Liver (tissue), 9 donors: ENCODE results near the gene PRKN. TPM values are rescaled to one million over a fixed set of nuclear protein-coding genes. Genes with fewer than 3 reads are reported as not detected.

Experiments
- DNase-seq: peaks from one replicate; pipeline ENCODE4 v3.0.0-alpha.2; 2017; ENCODE audit warnings: low spot score
- H3K27ac ChIP-seq, 2 donors: one replicate each; pipeline ENCODE4 v1.7.0; 2013; ENCODE audit warnings: inconsistent platforms in 2 of 2, low read length in 2 of 2, control low read depth in 1 of 2, low read depth in 1 of 2, mild to moderate bottlenecking in 1 of 2
- H3K27me3 ChIP-seq, 4 donors: one replicate each; pipeline versions ENCODE4 v1.6.1 to v1.7.0; 2013; ENCODE audit warnings: low read length in 3 of 4, inconsistent platforms in 1 of 4, mild to moderate bottlenecking in 1 of 4, moderate library complexity in 1 of 4; ENCODE audit not compliant: control insufficient read depth in 4 of 4, insufficient read depth in 4 of 4
- H3K36me3 ChIP-seq, 4 donors: one replicate each; pipeline versions ENCODE4 v1.6.1 to v1.7.0; 2013; ENCODE audit warnings: low read length in 3 of 4, mild to moderate bottlenecking in 3 of 4, low read depth in 1 of 4, moderate library complexity in 1 of 4; ENCODE audit not compliant: control insufficient read depth in 4 of 4, insufficient read depth in 3 of 4
- H3K4me1 ChIP-seq, 4 donors: one replicate each; pipeline versions ENCODE4 v1.6.1 to v1.7.0; 2013; ENCODE audit warnings: low read length in 3 of 4, mild to moderate bottlenecking in 3 of 4, moderate library complexity in 1 of 4; ENCODE audit not compliant: control insufficient read depth in 4 of 4, insufficient read depth in 4 of 4
- H3K4me3 ChIP-seq, 3 donors: one replicate each; pipeline versions ENCODE4 v1.6.1 to v1.7.0; 2013; ENCODE audit warnings: low read length in 3 of 3, control low read depth in 1 of 3, low read depth in 1 of 3, mild to moderate bottlenecking in 1 of 3
- H3K9ac ChIP-seq, 2 donors: one replicate each; pipeline ENCODE4 v1.7.0; 2013; ENCODE audit warnings: low read length in 2 of 2, mild to moderate bottlenecking in 2 of 2, moderate library complexity in 2 of 2, control low read depth in 1 of 2, low read depth in 1 of 2
- H3K9me3 ChIP-seq, 4 donors: one replicate each; pipeline versions ENCODE4 v1.6.1 to v1.7.0; 2013; ENCODE audit warnings: low read length in 3 of 4; ENCODE audit not compliant: control insufficient read depth in 4 of 4
- ATF3 ChIP-seq: IDR thresholded peaks from 2 replicates; pipeline ENCODE4 v1.6.1; 2016; ENCODE audit warnings: antibody characterized with exemption
- EGR1 ChIP-seq, 2 donors: IDR thresholded peaks; 2 replicates each; pipeline ENCODE4 v1.6.1; 2016 to 2018; ENCODE audit warnings: antibody characterized with exemption in 2 of 2, low read depth in 2 of 2
- HNF4A ChIP-seq, 2 donors: conservative IDR thresholded peaks; 2 replicates each; pipeline ENCODE4 v1.6.1; 2016; ENCODE audit warnings: antibody characterized with exemption in 2 of 2, mild to moderate bottlenecking in 2 of 2
- HNF4G ChIP-seq: IDR thresholded peaks from 2 replicates; pipeline ENCODE4 v1.6.1; 2016; ENCODE audit warnings: antibody characterized with exemption
- JUND ChIP-seq, 2 donors: IDR thresholded peaks; 2 replicates each; pipeline ENCODE4 v1.6.1; 2016; ENCODE audit warnings: antibody characterized with exemption in 2 of 2
- MAX ChIP-seq: IDR thresholded peaks from 2 replicates; pipeline ENCODE4 v1.6.1; 2016; ENCODE audit warnings: antibody characterized with exemption
- NR2F2 ChIP-seq: IDR thresholded peaks from 2 replicates; pipeline ENCODE4 v1.6.1; 2016; ENCODE audit warnings: antibody characterized with exemption
- REST ChIP-seq: IDR thresholded peaks from 2 replicates; pipeline ENCODE4 v1.6.1; 2016; ENCODE audit warnings: antibody characterized with exemption, mild to moderate bottlenecking
- RXRA ChIP-seq, 2 donors: IDR thresholded peaks; 2 replicates each; pipeline ENCODE4 v1.6.1; 2017 to 2018; ENCODE audit warnings: antibody characterized with exemption in 2 of 2, mild to moderate bottlenecking in 1 of 2
- SP1 ChIP-seq: IDR thresholded peaks from 2 replicates; pipeline ENCODE4 v1.6.1; 2018; ENCODE audit warnings: antibody characterized with exemption, mild to moderate bottlenecking
- TAF1 ChIP-seq: conservative IDR thresholded peaks from 2 replicates; pipeline ENCODE4 v1.6.1; 2016; ENCODE audit warnings: antibody characterized with exemption, mild to moderate bottlenecking
- YY1 ChIP-seq: IDR thresholded peaks from 2 replicates; pipeline ENCODE4 v1.6.1; 2016; ENCODE audit warnings: antibody characterized with exemption, mild to moderate bottlenecking
- WGBS: extraction: QIAGEN DNeasy Blood & Tissue Kit; methylation state at CpG from one replicate; pipeline ENCODE4 v1.1.7; 2013; 5-methylcytosine and 5-hydroxymethylcytosine counted together
- polyA plus RNA-seq, 2 donors: library from polyadenylated mRNA; stranded (reverse) in 1 of 2; unstranded in 1 of 2; fragments of 200-250 nt in 1 of 2; fragments of >200 nt in 1 of 2; fragmentation: Nextera tagmentation in 1 of 2; extraction: Ambion mirVana in 1 of 2; gene quantifications; one replicate each; pipeline versions ENCODE4 v1.2.1 to v1.2.3, GENCODE V29; 2013 to 2015
- total RNA-seq, 2 donors: library from RNA; depleted of rRNA; stranded (reverse); fragments of >200 nt; gene quantifications; one replicate each; pipeline ENCODE4 v1.2.3, GENCODE V29; 2014
- TF ChIP-seq, protein P1 (sequence below): fragments of 150-350 bp; IDR thresholded peaks from 2 replicates; pipeline ENCODE4 v1.5.1; 2017; ENCODE audit warnings: improper control_type of control experiment, low read depth, low read length; ENCODE audit not compliant: missing input control
- donor health status: healthy.
- donor health status: healthy.
- donor health status: healthy.
- donor health status: healthy.
- donor health status: healthy.

PRKN gene
- total and polyA plus RNA-seq, 4 donors: 0.47 to 4.1 (median 3.2) TPM

- Histone ChIP-seq H3K27me3 (no peaks in the 10 kb centered on the region), H3K27ac (no peak overlapping the region)
- DNase-seq: no peak
These were observed 200.6 kb downstream of the PRKN start for GRCh38 chr6:162526960-162527359.

DNA sequence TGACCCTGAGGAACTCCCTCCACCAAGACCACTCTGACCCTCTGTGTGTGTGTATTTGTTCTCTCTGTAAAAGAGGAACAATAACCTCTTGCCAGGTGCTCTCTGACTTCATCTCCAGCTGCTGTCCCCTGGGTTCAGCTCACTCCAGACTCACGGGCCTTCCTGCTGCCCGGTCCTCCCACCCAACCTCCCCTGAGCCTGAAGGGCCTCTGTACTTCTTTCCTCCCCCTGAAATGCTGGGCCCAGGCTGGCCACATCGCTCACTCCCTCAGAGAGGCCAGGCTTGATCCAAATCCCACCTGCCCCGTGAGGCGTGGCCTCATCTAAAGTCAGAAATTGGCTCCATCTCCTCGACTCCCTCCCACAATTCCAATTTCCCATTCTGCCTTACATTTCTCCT lies 202.4 kb downstream of the PRKN start:
- 95% methylated on average over 6 of the region's 6 CpGs for WGBS
- Histone ChIP-seq H3K27ac (no peak overlapping the region), H3K9me3 (no peaks in the 10 kb centered on the region), H3K4me1 (peaks cover 0 to 8% (median 4%) of the 10 kb centered on the region in 4 donors), H3K27me3 (no peaks in the 10 kb centered on the region), H3K9ac (no peak overlapping the region), H3K4me3 (no peak overlapping the region), H3K36me3 (no peaks in the 10 kb centered on the region)
- TF ChIP-seq MAX: no peak
- no peak for TF ChIP-seq REST
- no peak for TF ChIP-seq SP1
- TF ChIP-seq EGR1 (IDR thresholded peaks at IDR 0.05; ENCODE audit: low read depth in 2 of 2): no peak
- TF ChIP-seq JUND (IDR thresholded peaks at IDR 0.05): no peak
- TF ChIP-seq YY1: no peak
- TF ChIP-seq RXRA (IDR thresholded peaks at IDR 0.05): no peak
- no peak for TF ChIP-seq HNF4A (conservative IDR thresholded peaks at IDR 0.05)
- TF ChIP-seq HNF4G: no peak
- no peak for DNase-seq

More at GRCh38 chr6:162526960-162527359, 200.6 kb downstream of the PRKN start:
- H3K4me3 ChIP-seq: no peak overlapping the region
- peaks cover 0 to 8% (median 4%) of the 10 kb centered on the region in 4 donors for H3K4me1 ChIP-seq
- WGBS: 67% methylated on average over 7 of the region's 7 CpGs
- no peak overlapping the region for H3K9ac ChIP-seq
- no peaks in the 10 kb centered on the region for H3K36me3 ChIP-seq
- TF ChIP-seq, protein P1, sequence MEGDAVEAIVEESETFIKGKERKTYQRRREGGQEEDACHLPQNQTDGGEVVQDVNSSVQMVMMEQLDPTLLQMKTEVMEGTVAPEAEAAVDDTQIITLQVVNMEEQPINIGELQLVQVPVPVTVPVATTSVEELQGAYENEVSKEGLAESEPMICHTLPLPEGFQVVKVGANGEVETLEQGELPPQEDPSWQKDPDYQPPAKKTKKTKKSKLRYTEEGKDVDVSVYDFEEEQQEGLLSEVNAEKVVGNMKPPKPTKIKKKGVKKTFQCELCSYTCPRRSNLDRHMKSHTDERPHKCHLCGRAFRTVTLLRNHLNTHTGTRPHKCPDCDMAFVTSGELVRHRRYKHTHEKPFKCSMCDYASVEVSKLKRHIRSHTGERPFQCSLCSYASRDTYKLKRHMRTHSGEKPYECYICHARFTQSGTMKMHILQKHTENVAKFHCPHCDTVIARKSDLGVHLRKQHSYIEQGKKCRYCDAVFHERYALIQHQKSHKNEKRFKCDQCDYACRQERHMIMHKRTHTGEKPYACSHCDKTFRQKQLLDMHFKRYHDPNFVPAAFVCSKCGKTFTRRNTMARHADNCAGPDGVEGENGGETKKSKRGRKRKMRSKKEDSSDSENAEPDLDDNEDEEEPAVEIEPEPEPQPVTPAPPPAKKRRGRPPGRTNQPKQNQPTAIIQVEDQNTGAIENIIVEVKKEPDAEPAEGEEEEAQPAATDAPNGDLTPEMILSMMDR: no peak
- TF ChIP-seq TAF1: no peak
- no peak for TF ChIP-seq NR2F2
- no peak for TF ChIP-seq ATF3
- no peak for TF ChIP-seq REST
- peak; percentile 68 to 73 for TF ChIP-seq HNF4A (conservative IDR thresholded peaks at IDR 0.05)
- no peaks in the 10 kb centered on the region for H3K9me3 ChIP-seq
